ENCODE measurements around the gene RPL10.

RPL10 gene

GRCh38 chrX:154449618-154450017, 51.4 kb downstream of the RPL10 start:
- no peak for DNase-seq (ENCODE audit: low read depth in 3 of 3)

GRCh38 chrX:154450312-154450711, 52.1 kb downstream of the RPL10 start:
- DNase-seq (ENCODE audit: low read depth in 3 of 3), result no peak
